Adrenal gland (tissue), 12 donors: ENCODE results near the gene IQGAP3. TPM values are rescaled to one million over a fixed set of nuclear protein-coding genes. Genes with fewer than 3 reads are reported as not detected.

ENCODE experiments used
- DNase-seq, 7 donors: peaks; one replicate each; pipeline ENCODE4 v3.0.0-alpha.2; 2019 to 2020
- H3K27ac ChIP-seq, 5 donors: fragments of 200-600 bp; sonication (generic) in 4 of 5; 1 replicate in 3 of 5; 2 replicates in 2 of 5; pipeline versions ENCODE4 v1.5.1 to v1.8.0; 2016 to 2020; ENCODE audit warnings: mild to moderate bottlenecking in 1 of 5
- H3K27me3 ChIP-seq: fragments of 200-600 bp; 2 replicates; pipeline ENCODE4 v1.8.0; 2021
- H3K36me3 ChIP-seq, 2 donors: fragments of 200-600 bp; replicated peaks in 1 of 2; 1 replicate in 1 of 2; 2 replicates in 1 of 2; pipeline versions ENCODE4 v1.5.1 to v1.8.0; 2018 to 2022
- H3K4me1 ChIP-seq, 2 donors: fragments of 200-600 bp; replicated peaks in 1 of 2; 1 replicate in 1 of 2; 2 replicates in 1 of 2; pipeline versions ENCODE4 v1.5.1 to v1.8.0; 2018 to 2021
- H3K4me3 ChIP-seq, 4 donors: fragments of 200-600 bp; sonication (generic) in 3 of 4; one replicate each; pipeline ENCODE4 v1.5.1; 2016 to 2018
- H3K9me3 ChIP-seq, 3 donors: fragments of 200-600 bp; sonication (generic) in 1 of 3; replicated peaks in 1 of 3; 1 replicate in 2 of 3; 2 replicates in 1 of 3; pipeline versions ENCODE4 v1.5.1 to v1.8.0; 2016 to 2021
- CTCF ChIP-seq, 6 experiments: fragments of 450-650 bp in 4 of 6; fragments of 200-600 bp in 2 of 6; sonication (generic) in 1 of 6; IDR thresholded peaks; 1 replicate in 5 of 6; 2 replicates in 1 of 6; pipeline versions ENCODE4 v1.5.1 to v1.8.0; 2016 to 2021; ENCODE audit warnings: antibody characterized with exemption in 6 of 6, mild to moderate bottlenecking in 2 of 6, moderate library complexity in 1 of 6
- POLR2A ChIP-seq, 2 donors: fragments of 450-650 bp; IDR thresholded peaks; one replicate each; pipeline ENCODE4 v1.6.1; 2017; ENCODE audit warnings: antibody characterized with exemption in 2 of 2, mild to moderate bottlenecking in 2 of 2, moderate library complexity in 1 of 2
- WGBS, 4 donors: extraction: QIAGEN DNeasy Blood & Tissue Kit in 2 of 4; methylation state at CpG; one replicate each; pipeline versions ENCODE4 v1.1.5 to v1.1.7; 2013 to 2017; 5-methylcytosine and 5-hydroxymethylcytosine counted together
- intact Hi-C, 2 donors: fragments of 100-400 bp; cut with DNase I; formaldehyde crosslinking; loops; one replicate each; pipeline versions ENCODE4 v1.14.1 to v1.15.0; 2022 to 2023
- polyA plus RNA-seq, 3 donors: library from polyadenylated mRNA; stranded (reverse); fragments of 200-250 nt in 2 of 3; fragments of 350-450 nt in 1 of 3; fragmentation: Illumina TruSeq in 1 of 3; extraction: RNeasy Lipid Tissue Mini Kit (QIAGEN cat#74804) in 1 of 3; gene quantifications; one replicate each; pipeline ENCODE4 v1.2.3, GENCODE V29; 2013 to 2014
- total RNA-seq, 9 donors: library from RNA; depleted of rRNA in 4 of 9; stranded (reverse); fragments of >200 nt in 4 of 9; fragments of 120-200 nt in 1 of 9; fragmentation: NEBNext Ultra II Directional in 1 of 9; extraction: Animal tissue kit (Norgen Biotek cat#: 25700) in 1 of 9; gene quantifications; one replicate each; pipeline versions ENCODE4 v1.1.0 to v1.2.4, GENCODE V29; 2013 to 2023
- donor health status: healthy with polysubstance abuse.
- donor health status: Bipolar disorder and iron deficiency.
- donor health status: DM: yes; HTN: yes; CAD: no.
- donor health status: DM: no; HTN: no; CAD: no.
- donor health status: DM: no; HTN: no; CAD: no.
- donor health status: DM: yes; HTN: yes; CAD: no.

The IQGAP3 gene
- total and polyA plus RNA-seq, 12 donors: 0.16 to 5.3 (median 0.80) TPM

GRCh38 chr1:156503698-156504437 is 68.5 kb downstream of the IQGAP3 start:
- Histone ChIP-seq H3K4me3 (peak overlapping the region in 1 of 4 donors; percentile 41), H3K36me3 (no peaks in the 10 kb centered on the region), H3K27ac (peak overlapping the region; percentile 99 to 100 (median 100)), H3K27me3 (no peaks in the 10 kb centered on the region), H3K9me3 (no peaks in the 10 kb centered on the region), H3K4me1 (peaks cover 46 to 52% of the 10 kb centered on the region in 2 donors)
- intact Hi-C loops: loop anchor here in 1 of 2 donors (5.0 kb wide), 1 partner anchor 47 kb away; no protein-coding TSS in a partner anchor
- peak in 4 of 7 donors; percentile 25 to 49 (median 27) for DNase-seq
- WGBS, 4 donors: 58 to 70% (median 68%) methylated on average over 5 of the region's 5 CpGs
- no peak for TF ChIP-seq POLR2A (IDR thresholded peaks at IDR 0.05)
- no peak for TF ChIP-seq CTCF (IDR thresholded peaks at IDR 0.05)

GRCh38 chr1:156502894-156503697 is 69.3 kb downstream of the IQGAP3 start:
- TF ChIP-seq CTCF (IDR thresholded peaks at IDR 0.05): no peak
- TF ChIP-seq POLR2A (IDR thresholded peaks at IDR 0.05): peak; percentile 16 to 86
- peak; percentile 85 to 94 (median 92) for DNase-seq
- Histone ChIP-seq H3K27ac (peak overlapping the region; percentile 99 to 100 (median 100)), H3K27me3 (no peaks in the 10 kb centered on the region), H3K4me3 (peak overlapping the region in 1 of 4 donors; percentile 41), H3K36me3 (no peaks in the 10 kb centered on the region), H3K9me3 (no peaks in the 10 kb centered on the region), H3K4me1 (peaks cover 53 to 54% of the 10 kb centered on the region in 2 donors)
- 15 to 21% (median 16%) methylated on average over 10 to 12 of the region's 12 CpGs for WGBS, 4 donors
- intact Hi-C loops: loop anchor here in 1 of 2 donors (5.0 kb wide), 1 partner anchor 46 kb away; no protein-coding TSS in a partner anchor

- H3K4me1 ChIP-seq: peaks cover 59% of the 10 kb centered on the region in 2 donors
- WGBS, 4 donors: 0 to 24% (median 9%) methylated on average over 1 of the region's 1 CpG
- TF ChIP-seq CTCF (IDR thresholded peaks at IDR 0.05) (no peak), POLR2A (IDR thresholded peaks at IDR 0.05) (no peak)
Measured at GRCh38 chr1:156502391-156502893, 69.9 kb downstream of the IQGAP3 start.

More at GRCh38 chr1:156502391-156502893, 69.9 kb downstream of the IQGAP3 start:
- peak overlapping the region; percentile 99 to 100 (median 100) for H3K27ac ChIP-seq
- H3K4me3 ChIP-seq: peak overlapping the region in 1 of 4 donors; percentile 41
- DNase-seq: peak in 1 of 7 donors; percentile 14
- intact Hi-C loops: loop anchor here in 1 of 2 donors (5.0 kb wide), 1 partner anchor 45 kb away; no protein-coding TSS in a partner anchor
- no peaks in the 10 kb centered on the region for H3K36me3 ChIP-seq
- no peaks in the 10 kb centered on the region for H3K27me3 ChIP-seq
- no peaks in the 10 kb centered on the region for H3K9me3 ChIP-seq
